HFF-Myc (cell line): ENCODE measurements around the gene SCARF2.

Experiments
- DNase-seq: peaks from one replicate; pipeline ENCODE4 v3.0.0-alpha.2; 2011; ENCODE audit warnings: low read depth; ENCODE audit errors: extremely low read depth
- H3K4me3 ChIP-seq: replicated peaks from 2 replicates; pipeline ENCODE4 v1.5.1; 2011; ENCODE audit warnings: low read depth, mild to moderate bottlenecking, control low read depth, low read length
- TF ChIP-seq, protein P1 (sequence below): IDR thresholded peaks from 2 replicates; pipeline ENCODE4 v1.5.1; 2012; ENCODE audit warnings: mild to moderate bottlenecking, low read depth, low read length, control low read depth; ENCODE audit errors: missing control alignments

SCARF2 gene

DNA sequence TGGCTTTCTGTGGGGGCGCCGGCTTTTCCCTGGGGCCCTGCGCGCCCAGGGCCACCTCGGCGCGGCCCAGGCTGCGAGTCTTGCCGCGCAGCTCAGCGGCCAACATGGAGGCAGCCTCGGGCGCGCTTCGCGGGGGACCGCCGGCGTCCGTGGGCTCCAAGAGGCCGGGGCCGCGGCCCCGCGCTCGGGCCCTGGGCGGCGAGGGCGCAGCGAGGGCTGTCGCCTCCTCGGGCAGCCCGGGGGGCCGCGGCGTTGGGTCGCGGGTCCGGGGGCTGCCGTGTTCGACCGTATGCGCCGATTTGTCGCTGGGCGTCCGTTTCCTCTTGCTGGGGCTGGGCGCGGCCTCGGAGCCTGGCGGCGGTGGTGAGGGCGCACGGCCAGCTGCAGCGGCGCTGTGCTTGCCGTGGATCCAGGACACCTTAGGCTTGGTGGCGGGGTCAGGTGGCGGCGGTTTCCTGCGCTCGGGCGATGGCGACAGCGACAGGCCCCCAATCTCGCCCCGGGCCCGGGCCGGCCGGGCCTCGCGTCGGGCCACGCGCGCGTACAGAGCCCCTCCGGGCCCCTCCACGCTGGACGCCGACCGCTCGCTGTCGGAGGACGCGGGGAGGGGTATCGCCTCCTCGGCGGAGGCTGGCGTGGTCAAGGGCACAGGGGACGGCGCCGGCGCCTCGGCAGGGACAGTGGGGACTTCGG is 11.9 kb downstream of the SCARF2 start:
- no peak for DNase-seq
- H3K4me3 ChIP-seq: no peak overlapping the region
- TF ChIP-seq, protein P1, sequence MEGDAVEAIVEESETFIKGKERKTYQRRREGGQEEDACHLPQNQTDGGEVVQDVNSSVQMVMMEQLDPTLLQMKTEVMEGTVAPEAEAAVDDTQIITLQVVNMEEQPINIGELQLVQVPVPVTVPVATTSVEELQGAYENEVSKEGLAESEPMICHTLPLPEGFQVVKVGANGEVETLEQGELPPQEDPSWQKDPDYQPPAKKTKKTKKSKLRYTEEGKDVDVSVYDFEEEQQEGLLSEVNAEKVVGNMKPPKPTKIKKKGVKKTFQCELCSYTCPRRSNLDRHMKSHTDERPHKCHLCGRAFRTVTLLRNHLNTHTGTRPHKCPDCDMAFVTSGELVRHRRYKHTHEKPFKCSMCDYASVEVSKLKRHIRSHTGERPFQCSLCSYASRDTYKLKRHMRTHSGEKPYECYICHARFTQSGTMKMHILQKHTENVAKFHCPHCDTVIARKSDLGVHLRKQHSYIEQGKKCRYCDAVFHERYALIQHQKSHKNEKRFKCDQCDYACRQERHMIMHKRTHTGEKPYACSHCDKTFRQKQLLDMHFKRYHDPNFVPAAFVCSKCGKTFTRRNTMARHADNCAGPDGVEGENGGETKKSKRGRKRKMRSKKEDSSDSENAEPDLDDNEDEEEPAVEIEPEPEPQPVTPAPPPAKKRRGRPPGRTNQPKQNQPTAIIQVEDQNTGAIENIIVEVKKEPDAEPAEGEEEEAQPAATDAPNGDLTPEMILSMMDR: no peak

DNA sequence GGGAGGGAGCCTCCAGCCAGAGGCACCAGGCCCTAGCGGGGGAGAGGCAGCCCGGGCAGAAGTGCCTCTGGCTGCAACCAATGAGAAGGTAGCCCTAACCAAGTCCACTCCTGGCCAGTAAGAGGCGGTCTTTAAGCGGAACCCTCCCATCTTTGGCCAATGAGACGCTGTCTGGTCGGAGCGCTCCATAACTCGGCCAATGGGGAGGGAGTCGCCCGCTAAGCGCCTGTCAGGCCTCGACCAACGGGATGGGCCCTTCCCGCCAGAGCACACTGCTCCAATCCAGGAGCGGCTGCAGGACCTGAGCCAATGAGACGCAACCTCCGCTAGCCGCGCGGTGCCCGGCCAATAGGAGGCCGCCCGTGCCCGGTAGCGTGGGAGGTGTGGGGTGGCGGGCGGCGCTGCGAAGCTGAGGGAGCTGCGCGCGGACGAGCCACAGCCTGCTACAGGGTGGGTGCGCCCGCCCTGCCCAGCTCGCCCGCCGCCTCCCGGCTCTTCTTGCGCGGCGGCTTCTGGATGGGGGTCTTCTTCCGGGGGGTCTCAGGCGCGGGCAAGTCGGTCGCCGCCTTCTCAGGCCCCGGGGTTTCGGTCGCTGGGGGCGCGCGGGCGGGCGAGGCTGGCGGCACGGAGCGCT is 12.6 kb downstream of the SCARF2 start:
- TF ChIP-seq, protein P1: no peak
- DNase-seq: no peak
- no peak overlapping the region for H3K4me3 ChIP-seq

DNA sequence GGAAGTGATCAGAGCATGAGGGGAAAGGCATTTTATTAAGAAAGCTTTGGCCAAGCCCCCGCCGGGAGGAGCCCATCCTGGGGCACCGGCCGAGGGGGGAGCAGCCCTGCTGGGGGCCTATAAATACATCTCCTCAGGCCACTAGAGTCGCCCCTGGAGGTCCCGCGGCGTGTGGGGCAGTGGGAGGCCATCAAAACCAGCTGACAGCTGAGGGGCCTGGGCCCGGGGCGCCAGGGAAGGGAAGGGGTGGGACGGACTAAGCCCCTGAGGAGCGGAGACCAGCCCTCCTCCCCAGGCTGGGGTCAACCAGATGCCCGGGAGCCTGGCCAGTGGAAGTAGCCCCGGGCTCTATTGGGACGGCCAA is 13.1 kb downstream of the SCARF2 start:
- no peak for DNase-seq
- no peak overlapping the region for H3K4me3 ChIP-seq
- TF ChIP-seq, protein P1: no peak

DNA sequence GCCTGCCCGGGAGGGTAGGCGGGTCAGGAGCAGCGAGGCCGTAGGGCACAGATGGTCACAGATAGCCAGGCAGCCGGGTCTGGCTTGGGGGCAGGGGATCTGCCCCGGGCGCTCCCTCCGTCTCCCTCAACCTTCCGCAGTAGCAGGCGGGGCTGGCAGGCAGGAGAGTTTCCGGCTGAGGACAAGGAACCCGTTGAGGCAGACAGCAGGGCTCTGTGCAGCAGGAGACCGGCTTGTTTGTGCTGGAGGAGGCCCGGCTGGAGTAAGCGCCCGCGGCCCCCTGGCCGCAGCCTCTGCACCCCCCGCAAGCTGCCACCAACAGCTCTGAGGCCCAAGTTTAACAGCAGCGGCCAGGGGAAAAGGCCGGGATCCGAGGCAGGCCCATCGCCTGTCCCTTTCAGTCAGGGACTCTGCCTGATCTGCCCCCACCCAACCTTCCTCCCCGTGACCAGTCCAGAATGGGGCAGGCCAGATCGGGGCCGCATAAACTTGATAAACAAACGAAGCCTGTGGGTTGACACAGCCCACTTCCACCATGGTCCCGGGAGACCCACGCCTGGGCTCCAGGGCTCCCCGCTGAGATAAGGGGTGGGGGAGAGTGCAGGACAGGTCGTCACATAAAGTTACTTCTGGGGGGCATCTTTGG is 13.6 kb downstream of the SCARF2 start:
- no peak for DNase-seq
- H3K4me3 ChIP-seq: no peak overlapping the region
- TF ChIP-seq, protein P1: no peak

DNA sequence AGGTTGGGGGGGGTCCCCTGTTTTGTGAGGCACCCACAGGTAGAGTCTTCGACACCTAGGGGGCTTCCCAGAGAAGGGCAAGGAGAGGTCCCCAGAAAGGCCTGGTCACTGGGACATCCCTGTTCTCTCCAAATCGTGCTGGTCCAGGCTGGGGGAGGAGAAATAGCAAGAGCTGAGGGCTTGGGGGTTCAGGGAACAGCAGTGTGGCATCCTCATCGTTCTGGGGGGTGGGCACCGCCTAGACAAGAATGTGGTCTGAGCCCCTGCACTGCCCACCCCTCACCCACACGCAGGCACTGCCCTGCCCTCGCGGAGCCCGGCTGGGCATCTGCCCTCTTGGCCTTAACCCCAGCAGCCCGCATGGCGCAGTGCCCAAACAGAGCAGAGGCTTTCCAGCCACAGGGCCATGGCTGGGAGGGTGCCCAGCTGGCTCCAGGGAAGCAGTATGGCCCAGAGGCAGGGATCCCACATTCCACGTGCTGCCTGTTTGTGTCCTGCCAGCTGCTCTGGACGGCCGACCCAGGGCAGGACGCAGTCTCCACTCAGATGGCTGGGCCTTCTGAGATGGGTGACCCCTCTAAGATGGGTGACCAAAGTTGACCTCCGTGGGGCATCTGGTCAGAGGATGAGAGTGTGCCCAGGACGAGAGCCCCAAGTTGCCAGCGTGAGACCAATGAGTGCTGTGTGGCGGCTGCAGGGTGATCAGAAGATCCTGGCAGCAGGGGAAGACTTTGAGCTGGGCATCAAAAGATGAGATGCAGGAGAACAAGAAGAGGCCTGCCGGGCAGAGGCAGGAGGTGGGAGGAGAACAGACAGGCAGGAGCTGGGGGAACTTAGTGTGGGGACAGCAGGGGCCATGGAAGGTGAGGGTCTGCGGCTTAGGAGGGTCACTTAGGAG is 14.4 kb downstream of the SCARF2 start:
- DNase-seq: no peak
- TF ChIP-seq, protein P1: no peak
- no peak overlapping the region for H3K4me3 ChIP-seq

DNA sequence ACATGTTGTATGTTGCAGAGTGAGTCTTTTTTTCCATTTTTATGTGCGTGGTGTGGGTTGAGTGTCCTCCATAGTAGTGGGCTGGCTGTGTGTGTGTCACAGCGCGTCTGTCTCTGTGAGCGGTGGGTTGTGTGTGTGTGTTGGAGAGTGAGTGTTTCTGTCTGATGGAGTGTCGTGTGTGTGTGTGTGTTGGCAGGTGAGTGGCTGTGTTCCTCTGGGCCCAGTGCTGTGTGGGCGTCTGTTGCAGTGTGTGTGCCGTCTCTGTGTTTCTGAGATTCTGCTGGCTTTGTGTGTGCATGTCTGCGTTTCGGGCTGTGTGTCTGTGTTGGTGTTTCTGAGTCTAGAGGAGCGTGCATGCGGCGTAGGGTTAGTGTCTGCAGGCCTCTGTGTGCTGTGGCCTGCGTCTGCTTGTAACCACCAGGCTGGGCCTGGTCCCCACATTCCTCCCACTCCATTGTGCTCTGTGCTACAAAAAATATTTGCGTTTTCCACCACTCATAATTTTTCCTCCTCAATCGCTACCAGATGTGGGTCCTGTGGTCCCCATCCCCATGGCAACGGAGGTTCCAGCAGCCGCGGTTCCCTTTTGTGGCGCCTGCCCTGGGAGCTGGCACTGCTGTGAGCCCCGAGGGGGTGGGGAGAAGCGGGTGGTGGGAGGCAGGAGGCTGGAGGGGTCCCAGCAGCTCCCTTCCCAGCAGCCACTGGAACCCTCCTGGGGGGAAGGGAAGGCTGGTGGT is 15.2 kb downstream of the SCARF2 start:
- TF ChIP-seq, protein P1: no peak
- peak; percentile 81 for DNase-seq
- H3K4me3 ChIP-seq: no peak overlapping the region
